Colonic mucosa (tissue), 4 donors: ENCODE measurements around the gene MGST3. TPM values are rescaled to one million over a fixed set of nuclear protein-coding genes. Genes with fewer than 3 reads are reported as not detected.

Source experiments
- DNase-seq: peaks from one replicate; pipeline ENCODE4 v3.0.0-alpha.2; 2020
- H3K27ac ChIP-seq: fragments of 200-600 bp; one replicate; pipeline ENCODE4 v1.8.0; 2021
- H3K27me3 ChIP-seq: fragments of 200-600 bp; one replicate; pipeline ENCODE4 v1.8.0; 2021
- H3K36me3 ChIP-seq: fragments of 200-600 bp; one replicate; pipeline ENCODE4 v1.8.0; 2021
- H3K4me1 ChIP-seq: fragments of 200-600 bp; one replicate; pipeline ENCODE4 v1.8.0; 2021; ENCODE audit warnings: mild to moderate bottlenecking
- H3K4me3 ChIP-seq: fragments of 200-600 bp; one replicate; pipeline ENCODE4 v1.8.0; 2021
- H3K9ac ChIP-seq, 2 donors: one replicate each; pipeline ENCODE4 v1.7.0; 2013; ENCODE audit warnings: control low read depth in 2 of 2, low read depth in 2 of 2, low read length in 2 of 2
- H3K9me3 ChIP-seq: fragments of 200-600 bp; one replicate; pipeline ENCODE4 v1.8.0; 2021
- intact Hi-C: fragments of 100-400 bp; cut with DNase I; formaldehyde crosslinking; loops from one replicate; pipeline ENCODE4 v1.14.1; 2022
- total RNA-seq, 2 donors: library from RNA; stranded (reverse); fragmentation: NEBNext Ultra II Directional in 1 of 2; extraction: Animal tissue kit (Norgen Biotek cat#: 25700) in 1 of 2; gene quantifications; one replicate each; pipeline ENCODE4 v1.2.1, GENCODE V29; 2021
- TF ChIP-seq, protein P1 (sequence below): fragments of 200-600 bp; IDR thresholded peaks from one replicate; pipeline ENCODE4 v1.8.0; 2022; ENCODE audit warnings: antibody characterized with exemption, mild to moderate bottlenecking
- donor health status: healthy.
- donor health status: DM: no; HTN: no; CAD: no.
- donor health status: DM: no; HTN: no; CAD: no.

Gene MGST3
- total RNA-seq, 2 donors from 2014 or later: 338 to 410 TPM

- H3K36me3 ChIP-seq: no peaks in the 10 kb centered on the region
- no peak overlapping the region for H3K27ac ChIP-seq
- no peak for DNase-seq
- TF ChIP-seq, protein P1, sequence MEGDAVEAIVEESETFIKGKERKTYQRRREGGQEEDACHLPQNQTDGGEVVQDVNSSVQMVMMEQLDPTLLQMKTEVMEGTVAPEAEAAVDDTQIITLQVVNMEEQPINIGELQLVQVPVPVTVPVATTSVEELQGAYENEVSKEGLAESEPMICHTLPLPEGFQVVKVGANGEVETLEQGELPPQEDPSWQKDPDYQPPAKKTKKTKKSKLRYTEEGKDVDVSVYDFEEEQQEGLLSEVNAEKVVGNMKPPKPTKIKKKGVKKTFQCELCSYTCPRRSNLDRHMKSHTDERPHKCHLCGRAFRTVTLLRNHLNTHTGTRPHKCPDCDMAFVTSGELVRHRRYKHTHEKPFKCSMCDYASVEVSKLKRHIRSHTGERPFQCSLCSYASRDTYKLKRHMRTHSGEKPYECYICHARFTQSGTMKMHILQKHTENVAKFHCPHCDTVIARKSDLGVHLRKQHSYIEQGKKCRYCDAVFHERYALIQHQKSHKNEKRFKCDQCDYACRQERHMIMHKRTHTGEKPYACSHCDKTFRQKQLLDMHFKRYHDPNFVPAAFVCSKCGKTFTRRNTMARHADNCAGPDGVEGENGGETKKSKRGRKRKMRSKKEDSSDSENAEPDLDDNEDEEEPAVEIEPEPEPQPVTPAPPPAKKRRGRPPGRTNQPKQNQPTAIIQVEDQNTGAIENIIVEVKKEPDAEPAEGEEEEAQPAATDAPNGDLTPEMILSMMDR: no peak
- no peaks in the 10 kb centered on the region for H3K9me3 ChIP-seq
- intact Hi-C loops: no loop called here
- H3K27me3 ChIP-seq: peaks cover 15% of the 10 kb centered on the region
- no peak overlapping the region for H3K9ac ChIP-seq
- H3K4me3 ChIP-seq: no peak overlapping the region
- H3K4me1 ChIP-seq: no peaks in the 10 kb centered on the region
These were observed 35.6 kb upstream of the MGST3 start for GRCh38 chr1:165595246-165595938.

GRCh38 chr1:165597883-165598675, 33.0 kb upstream of the MGST3 start:
- H3K9ac ChIP-seq: peak overlapping the region; percentile 75 to 89
- TF ChIP-seq, protein P1: no peak
- H3K36me3 ChIP-seq: no peaks in the 10 kb centered on the region
- peaks cover 15% of the 10 kb centered on the region for H3K27me3 ChIP-seq
- peak; percentile 97 for DNase-seq
- H3K4me1 ChIP-seq: peaks cover 5% of the 10 kb centered on the region
- intact Hi-C loops: no loop called here
- H3K4me3 ChIP-seq: peak overlapping the region; percentile 47
- peak overlapping the region; percentile 39 for H3K27ac ChIP-seq
- no peaks in the 10 kb centered on the region for H3K9me3 ChIP-seq

DNA sequence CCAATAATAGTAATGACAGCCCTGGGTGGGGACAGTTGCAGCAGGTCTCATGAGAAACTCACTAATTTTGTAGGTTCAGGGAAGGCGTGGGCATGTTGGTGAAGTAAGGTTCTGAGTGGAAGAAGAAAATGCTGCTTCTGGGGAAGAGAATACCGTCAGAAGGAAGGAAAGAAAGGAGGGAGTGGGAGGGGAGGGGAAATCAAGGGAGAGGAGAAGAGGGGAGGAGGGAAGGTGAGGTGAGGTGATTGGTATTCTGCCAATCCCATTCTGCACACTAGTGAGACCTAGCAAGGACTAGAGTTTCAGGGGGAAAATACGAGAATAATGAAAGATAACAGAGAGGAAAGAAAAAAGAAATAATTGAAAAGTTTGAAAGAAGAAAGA, 32.4 kb upstream of the MGST3 start:
- intact Hi-C loops: no loop called here
- TF ChIP-seq, protein P1: no peak
- Histone ChIP-seq H3K9me3 (no peaks in the 10 kb centered on the region), H3K27me3 (peaks cover 10% of the 10 kb centered on the region), H3K4me3 (peak overlapping the region; percentile 47), H3K27ac (peak overlapping the region; percentile 39), H3K9ac (peak overlapping the region; percentile 75 to 89), H3K4me1 (peaks cover 5% of the 10 kb centered on the region), H3K36me3 (no peaks in the 10 kb centered on the region)
- no peak for DNase-seq

DNA sequence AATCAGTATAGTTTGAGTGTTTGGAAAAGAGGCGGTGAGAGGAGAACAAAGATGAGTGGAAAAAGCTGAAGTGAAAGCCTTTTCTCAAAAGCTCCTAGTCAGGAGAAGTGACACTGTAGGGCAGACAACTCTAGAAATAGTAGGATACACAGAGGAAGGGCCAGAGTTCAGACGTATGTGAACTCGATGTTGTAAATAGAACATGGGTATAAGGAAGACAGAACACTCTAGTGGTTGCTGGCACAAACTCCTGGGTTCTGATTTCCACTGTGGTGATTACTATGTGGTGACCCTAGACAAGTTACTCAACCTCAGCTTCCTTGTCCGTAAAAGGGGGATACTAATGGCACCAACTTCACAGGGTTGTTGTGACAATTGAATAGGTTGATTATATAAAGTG, 30.2 kb upstream of the MGST3 start:
- Histone ChIP-seq H3K27ac (no peak overlapping the region), H3K4me3 (no peak overlapping the region), H3K27me3 (no peaks in the 10 kb centered on the region), H3K36me3 (no peaks in the 10 kb centered on the region), H3K4me1 (peaks cover 5% of the 10 kb centered on the region), H3K9ac (no peak overlapping the region), H3K9me3 (no peaks in the 10 kb centered on the region)
- no peak for DNase-seq
- intact Hi-C loops: no loop called here
- TF ChIP-seq, protein P1: no peak

GRCh38 chr1:165603810-165604209, 27.2 kb upstream of the MGST3 start:
- Histone ChIP-seq H3K27ac (no peak overlapping the region), H3K4me3 (no peak overlapping the region), H3K9ac (no peak overlapping the region), H3K27me3 (no peaks in the 10 kb centered on the region), H3K9me3 (no peaks in the 10 kb centered on the region), H3K36me3 (no peaks in the 10 kb centered on the region), H3K4me1 (peaks cover 5% of the 10 kb centered on the region)
- DNase-seq: no peak
- intact Hi-C loops: loop anchor here (2.0 kb wide), 1 partner anchor 311 kb away; no protein-coding TSS in a partner anchor
- TF ChIP-seq, protein P1: no peak
